ENCODE measurements around the gene NUP214. TPM values are rescaled to one million over a fixed set of nuclear protein-coding genes. Genes with fewer than 3 reads are reported as not detected.
A peak's percentile ranks its signal among the peaks of the same experiment; 100 is the strongest.

Gene NUP214
- total RNA-seq, 2 experiments from 2014 or later, result 19.7 to 69.6 TPM

- Histone ChIP-seq H3K4me1 (ENCODE audit: insufficient read depth, low read length, poor library complexity, severe bottlenecking) (no peaks in the 10 kb centered on the region), H2AFZ (ENCODE audit: low read length) (no peak overlapping the region), H3K4me3 (ENCODE audit: low read depth, low read length, poor library complexity, severe bottlenecking) (no peak overlapping the region), H3K9me2 (ENCODE audit: insufficient read depth, low read length) (no peaks in the 10 kb centered on the region), H3K36me3 (ENCODE audit: insufficient read depth, low read length) (peaks cover 91% of the 10 kb centered on the region), H3K4me2 (ENCODE audit: low read length) (no peak overlapping the region), H3K79me2 (ENCODE audit: insufficient read depth, low read depth, low read length) (no peaks in the 10 kb centered on the region), H4K20me1 (ENCODE audit: insufficient read depth, low read length) (no peaks in the 10 kb centered on the region), H3K9me3 (ENCODE audit: low read length) (no peaks in the 10 kb centered on the region), H3K27ac (ENCODE audit: low read depth, low read length, poor library complexity, severe bottlenecking) (no peak overlapping the region)
- TF ChIP-seq EZH2phosphoT487 (IDR thresholded peaks at IDR 0.05; ENCODE audit: borderline replicate concordance, low read depth, low read length) (no peak), CTCF (conservative IDR thresholded peaks at IDR 0.05; ENCODE audit: low read length) (no peak)
- TSS peak; percentile 42 for BruUV-seq (replicated peaks)
- intact Hi-C loops (cut with micrococcal nuclease; ENCODE audit: unreplicated experiment), result no loop called here
- DNase-seq (ENCODE audit: low spot score), result no peak
- CTCF ChIA-PET (ENCODE audit: unreplicated experiment), result no interaction called here
- POLR2A ChIA-PET, result interaction anchor here (0.6 kb wide), 2 partner anchors 15 to 159 kb away, joined by 4 to 5 read pairs; no protein-coding TSS in a partner anchor
Measured at GRCh38 chr9:131197160-131197911, 72.0 kb downstream of the NUP214 start.

DNA sequence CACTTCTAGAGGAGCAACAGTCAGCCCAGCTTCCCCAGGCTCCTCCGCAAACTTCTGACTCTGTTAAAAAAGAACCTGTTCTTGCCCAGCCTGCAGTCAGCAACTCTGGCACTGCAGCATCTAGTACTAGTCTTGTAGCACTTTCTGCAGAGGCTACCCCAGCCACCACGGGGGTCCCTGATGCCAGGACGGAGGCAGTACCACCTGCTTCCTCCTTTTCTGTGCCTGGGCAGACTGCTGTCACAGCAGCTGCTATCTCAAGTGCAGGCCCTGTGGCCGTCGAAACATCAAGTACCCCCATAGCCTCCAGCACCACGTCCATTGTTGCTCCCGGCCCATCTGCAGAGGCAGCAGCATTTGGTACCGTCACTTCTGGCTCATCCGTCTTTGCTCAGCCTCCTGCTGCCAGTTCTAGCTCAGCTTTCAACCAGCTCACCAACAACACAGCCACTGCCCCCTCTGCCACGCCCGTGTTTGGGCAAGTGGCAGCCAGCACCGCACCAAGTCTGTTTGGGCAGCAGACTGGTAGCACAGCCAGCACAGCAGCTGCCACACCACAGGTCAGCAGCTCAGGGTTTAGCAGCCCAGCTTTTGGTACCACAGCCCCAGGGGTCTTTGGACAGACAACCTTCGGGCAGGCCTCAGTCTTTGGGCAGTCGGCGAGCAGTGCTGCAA lies 72.8 kb downstream of the NUP214 start:
- H4K20me1 ChIP-seq (ENCODE audit: insufficient read depth, low read length), result no peaks in the 10 kb centered on the region
- TF ChIP-seq CTCF (conservative IDR thresholded peaks at IDR 0.05; ENCODE audit: low read length), result no peak
- no peak for TF ChIP-seq EZH2phosphoT487 (IDR thresholded peaks at IDR 0.05; ENCODE audit: borderline replicate concordance, low read depth, low read length)
- H2AFZ ChIP-seq (ENCODE audit: low read length), result no peak overlapping the region
- H3K9me3 ChIP-seq (ENCODE audit: low read length), result no peaks in the 10 kb centered on the region
- no peak overlapping the region for H3K27ac ChIP-seq (ENCODE audit: low read depth, low read length, poor library complexity, severe bottlenecking)
- H3K36me3 ChIP-seq (ENCODE audit: insufficient read depth, low read length), result peaks cover 87% of the 10 kb centered on the region
- H3K4me2 ChIP-seq (ENCODE audit: low read length), result no peak overlapping the region
- no peak for DNase-seq (ENCODE audit: low spot score)
- no peaks in the 10 kb centered on the region for H3K79me2 ChIP-seq (ENCODE audit: insufficient read depth, low read depth, low read length)
- no TSS peak for BruUV-seq (replicated peaks)
- no peak overlapping the region for H3K4me3 ChIP-seq (ENCODE audit: low read depth, low read length, poor library complexity, severe bottlenecking)
- H3K9me2 ChIP-seq (ENCODE audit: insufficient read depth, low read length), result no peaks in the 10 kb centered on the region
- intact Hi-C loops (cut with micrococcal nuclease; ENCODE audit: unreplicated experiment), result no loop called here
- CTCF ChIA-PET (ENCODE audit: unreplicated experiment), result no interaction called here
- peaks cover 2% of the 10 kb centered on the region for H3K4me1 ChIP-seq (ENCODE audit: insufficient read depth, low read length, poor library complexity, severe bottlenecking)
- POLR2A ChIA-PET, result no interaction called here

DNA sequence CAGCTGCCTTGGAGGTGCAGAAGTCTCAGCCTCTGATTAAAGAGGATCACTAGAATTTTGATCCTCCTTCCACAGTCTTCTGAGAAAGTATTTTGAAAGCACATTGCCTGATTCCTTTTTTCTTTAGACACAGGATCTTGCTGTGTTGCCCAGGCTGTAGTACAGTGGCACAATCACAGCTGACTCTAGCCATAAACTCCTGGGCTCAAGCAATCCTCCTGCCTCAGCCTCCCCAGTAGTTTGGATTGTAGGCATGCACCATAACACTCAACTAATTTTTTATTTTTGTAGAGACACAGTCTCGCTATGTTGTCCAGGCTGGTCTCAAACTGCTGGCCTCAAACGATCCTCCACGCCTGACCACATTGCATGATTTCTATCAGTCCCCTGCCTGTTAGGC lies 76.5 kb downstream of the NUP214 start:
- TF ChIP-seq EZH2phosphoT487 (IDR thresholded peaks at IDR 0.05; ENCODE audit: borderline replicate concordance, low read depth, low read length) (no peak), CTCF (conservative IDR thresholded peaks at IDR 0.05; ENCODE audit: low read length) (no peak)
- H3K4me1 ChIP-seq (ENCODE audit: insufficient read depth, low read length, poor library complexity, severe bottlenecking), result peaks cover 9% of the 10 kb centered on the region
- no peak overlapping the region for H2AFZ ChIP-seq (ENCODE audit: low read length)
- no peak overlapping the region for H3K4me3 ChIP-seq (ENCODE audit: low read depth, low read length, poor library complexity, severe bottlenecking)
- intact Hi-C loops (cut with micrococcal nuclease; ENCODE audit: unreplicated experiment), result no loop called here
- CTCF ChIA-PET (ENCODE audit: unreplicated experiment), result no interaction called here
- H3K4me2 ChIP-seq (ENCODE audit: low read length), result no peak overlapping the region
- no peaks in the 10 kb centered on the region for H4K20me1 ChIP-seq (ENCODE audit: insufficient read depth, low read length)
- H3K36me3 ChIP-seq (ENCODE audit: insufficient read depth, low read length), result peaks cover 89% of the 10 kb centered on the region
- no peak overlapping the region for H3K27ac ChIP-seq (ENCODE audit: low read depth, low read length, poor library complexity, severe bottlenecking)
- no peaks in the 10 kb centered on the region for H3K79me2 ChIP-seq (ENCODE audit: insufficient read depth, low read depth, low read length)
- POLR2A ChIA-PET, result no interaction called here
- H3K9me2 ChIP-seq (ENCODE audit: insufficient read depth, low read length), result no peaks in the 10 kb centered on the region
- no peak for DNase-seq (ENCODE audit: low spot score)
- no peaks in the 10 kb centered on the region for H3K9me3 ChIP-seq (ENCODE audit: low read length)
- BruUV-seq (replicated peaks), result no TSS peak

All from OCI-LY7 (cell line).